ENCODE measurements around the gene NLRP1.

NLRP1 gene

DNA sequence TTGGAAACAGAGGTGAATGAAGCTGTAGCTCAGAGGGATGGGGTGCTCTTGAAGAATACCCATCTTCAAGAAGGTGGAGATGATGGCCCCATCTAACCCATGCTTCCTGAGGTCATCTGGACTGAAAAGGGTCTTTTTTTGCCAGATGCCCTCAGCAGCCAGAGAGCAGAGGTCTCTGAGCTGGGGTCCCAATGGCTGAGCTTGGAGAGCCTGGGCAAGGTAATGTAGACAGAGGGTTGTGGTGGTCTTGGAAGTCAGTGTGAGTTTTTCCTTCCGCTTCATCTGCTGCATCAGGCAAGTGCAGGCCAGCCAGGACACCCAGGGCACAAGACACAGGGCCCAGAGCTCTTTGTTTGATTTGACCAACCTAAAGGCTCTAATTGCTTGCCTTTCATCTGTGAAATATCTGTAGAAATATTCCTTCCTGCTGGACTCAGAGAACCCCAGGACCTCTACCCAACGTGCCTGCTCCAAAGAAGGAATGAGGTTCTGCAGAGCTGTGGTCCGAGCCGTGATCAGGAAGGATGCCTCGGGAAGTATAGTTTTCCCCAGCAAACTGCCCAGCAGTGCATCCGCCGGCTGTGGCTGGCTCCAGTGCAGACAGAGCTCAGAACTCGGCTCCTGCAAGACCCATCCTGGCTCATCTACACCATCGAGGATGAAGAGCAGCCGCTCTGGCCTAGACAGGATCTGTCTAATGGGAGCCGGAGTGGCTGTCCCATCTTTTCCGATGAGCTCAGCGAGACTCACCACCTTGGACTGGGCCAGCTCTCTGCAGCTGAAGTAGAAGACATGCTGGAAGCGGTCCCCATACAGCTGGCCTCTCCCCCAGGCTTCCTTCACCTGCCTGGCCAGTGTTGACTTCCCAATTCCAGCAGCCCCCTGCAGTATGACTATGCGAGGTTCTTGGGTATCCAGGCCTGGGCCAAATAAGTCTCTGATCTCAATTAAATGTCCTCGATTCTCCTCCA, 25.2 kb downstream of the NLRP1 start:
- DNase-seq, result no peak

DNA sequence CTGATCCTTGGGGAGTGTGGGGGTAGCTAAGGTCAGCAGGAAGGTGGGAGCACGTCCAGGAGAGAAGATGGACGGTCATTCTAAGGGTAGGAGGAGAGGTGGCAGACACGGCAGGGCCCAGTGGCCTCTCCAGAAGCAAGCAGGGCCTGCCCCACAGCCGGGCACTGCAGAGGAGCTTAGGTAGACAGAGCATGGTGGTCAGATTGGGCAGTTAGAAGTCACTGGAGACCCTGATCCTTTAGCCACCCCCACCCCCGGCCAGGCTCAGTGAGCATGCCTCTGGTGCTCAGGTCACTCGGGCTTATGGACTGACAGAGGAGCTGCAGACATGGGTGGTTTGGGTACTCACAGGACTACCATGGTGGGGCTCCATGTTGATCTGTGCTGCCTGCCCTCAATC, 26.3 kb downstream of the NLRP1 start:
- DNase-seq, result no peak

DNA sequence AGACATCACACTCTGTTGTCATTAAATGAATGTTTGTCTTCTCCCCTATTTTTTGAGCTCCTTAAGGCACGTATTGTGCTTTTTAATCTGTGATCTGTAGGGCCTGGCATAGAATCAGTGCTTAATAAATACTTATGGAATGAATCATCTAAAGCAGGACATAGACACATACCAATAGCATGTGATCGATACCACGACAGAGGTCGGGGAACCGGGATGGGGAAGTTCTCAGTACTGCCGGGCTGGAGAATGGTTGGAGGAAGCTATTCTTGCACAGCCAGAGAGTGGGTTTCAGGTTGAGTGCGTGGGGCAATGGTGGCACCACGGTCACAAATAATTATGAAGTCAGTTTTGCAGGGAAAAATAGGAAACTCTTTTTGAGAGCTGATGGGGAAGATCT, 26.8 kb downstream of the NLRP1 start:
- DNase-seq, result no peak

DNA sequence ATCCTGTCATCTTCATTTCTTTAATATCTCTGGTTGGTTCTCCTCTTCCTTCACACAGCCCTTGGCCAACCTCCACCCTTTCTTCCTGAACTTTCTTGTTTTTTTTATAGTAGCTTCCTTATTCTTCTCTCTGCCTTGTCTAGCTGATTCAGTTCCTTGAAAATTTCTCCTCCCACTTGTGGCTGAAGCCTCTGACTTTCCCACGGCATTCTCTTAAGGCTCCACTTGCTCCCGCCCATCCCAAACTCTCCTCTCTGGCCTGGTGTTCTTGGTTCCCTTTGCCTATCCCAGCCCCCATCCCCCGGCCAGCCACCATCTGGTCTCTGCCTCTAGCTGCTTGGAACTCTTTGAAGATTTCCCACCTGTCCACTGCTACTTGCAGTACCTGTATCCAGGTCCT, 29.1 kb downstream of the NLRP1 start:
- DNase-seq, result no peak

DNA sequence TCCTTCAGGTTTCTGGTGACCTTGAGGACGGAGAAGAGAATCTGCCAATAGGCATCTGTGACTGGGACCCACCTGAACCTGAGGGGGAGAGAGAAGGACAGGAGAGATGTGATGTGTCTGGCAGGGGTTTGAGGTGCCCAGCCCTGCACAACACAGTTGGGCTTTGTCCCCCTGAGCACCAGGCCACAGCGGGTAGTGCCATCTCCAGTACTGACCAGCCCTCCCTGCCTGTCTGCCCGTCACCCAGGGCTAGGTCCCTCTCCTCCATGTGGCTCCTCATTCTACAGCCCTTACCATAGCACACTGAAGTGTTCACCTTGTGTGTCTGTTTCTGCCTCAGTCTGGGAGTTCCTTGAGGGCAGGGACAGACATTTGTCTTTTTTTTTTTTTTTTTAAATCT, 30.8 kb downstream of the NLRP1 start:
- DNase-seq, result no peak

DNA sequence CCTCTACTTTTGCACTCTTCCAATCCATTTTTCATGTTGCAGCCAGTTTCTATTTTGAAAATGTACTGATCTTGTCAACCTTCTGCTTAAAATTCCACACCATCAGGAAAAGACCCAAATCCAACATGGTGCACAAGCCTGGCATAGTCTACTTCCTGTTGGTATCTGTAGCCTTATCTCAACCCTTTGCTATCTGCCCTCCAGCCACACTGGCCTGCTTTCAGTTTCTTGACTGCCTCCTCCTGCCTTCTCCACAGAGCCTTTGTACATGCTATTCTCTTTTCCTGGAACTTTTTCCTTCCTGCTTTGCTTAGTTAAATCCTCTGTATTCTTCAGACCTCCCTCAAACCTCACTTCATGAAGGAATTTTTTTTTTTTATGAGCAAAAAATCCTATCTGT, 31.5 kb downstream of the NLRP1 start:
- no peak for DNase-seq

DNA sequence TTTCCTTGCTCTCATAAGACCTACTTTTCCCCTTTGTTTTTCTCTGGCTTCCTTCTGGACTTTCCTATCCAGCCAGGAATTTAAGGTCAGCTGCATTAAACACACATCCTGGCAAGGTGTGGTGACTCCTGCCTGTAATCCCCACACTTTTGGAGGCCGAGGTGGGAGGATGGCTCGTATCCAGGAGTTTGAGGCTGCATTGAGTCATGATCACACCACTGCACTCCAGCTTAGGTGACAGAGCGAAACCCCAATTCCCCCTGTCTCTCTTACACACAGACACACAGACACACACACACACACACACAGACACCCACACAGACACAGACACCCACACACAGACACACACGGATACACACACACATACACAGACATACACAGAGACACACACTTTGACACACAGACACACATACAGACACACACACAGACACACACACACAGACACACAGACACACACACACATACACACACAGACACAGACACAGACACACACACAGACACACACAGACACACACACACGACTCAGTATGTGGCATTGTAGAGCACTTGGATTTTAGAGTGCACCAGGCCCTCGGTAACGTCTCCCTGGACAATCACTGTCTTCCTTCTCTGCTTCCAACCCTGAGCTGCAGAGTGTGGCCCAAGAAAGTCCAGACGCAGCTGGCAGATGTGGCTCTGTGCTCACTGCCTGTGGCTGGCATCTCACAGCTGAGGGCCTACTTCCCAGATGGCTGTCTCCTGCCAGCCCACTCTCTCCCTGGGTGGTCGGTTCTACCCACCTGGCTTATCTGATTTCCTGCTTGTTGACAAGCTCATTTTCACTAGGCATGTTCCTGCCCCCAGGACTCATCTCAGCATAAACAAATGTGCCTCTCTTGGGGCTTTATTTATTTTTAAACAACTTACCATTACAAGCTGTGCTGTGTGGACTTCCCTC, 39.0 kb downstream of the NLRP1 start:
- no peak for DNase-seq

DNA sequence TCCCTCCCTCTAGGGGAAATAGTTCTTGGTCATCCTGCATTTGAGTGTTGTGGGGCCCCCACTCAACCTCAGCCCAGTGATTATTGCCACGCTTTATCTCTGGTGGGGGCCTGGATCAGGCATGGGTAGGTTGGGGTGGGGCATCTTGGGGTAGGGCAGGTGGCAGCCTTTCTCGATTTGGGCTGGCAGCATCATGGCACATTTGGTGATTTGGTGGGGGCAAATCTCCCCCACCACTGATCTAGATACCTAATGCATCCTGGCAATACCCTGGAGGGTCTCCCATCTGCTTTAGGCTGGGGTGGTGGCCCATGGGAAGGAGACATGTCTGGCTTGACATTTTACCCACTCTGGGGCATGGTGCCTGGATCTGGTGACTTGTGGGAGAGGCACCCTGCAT, 40.2 kb downstream of the NLRP1 start:
- no peak for DNase-seq

DNA sequence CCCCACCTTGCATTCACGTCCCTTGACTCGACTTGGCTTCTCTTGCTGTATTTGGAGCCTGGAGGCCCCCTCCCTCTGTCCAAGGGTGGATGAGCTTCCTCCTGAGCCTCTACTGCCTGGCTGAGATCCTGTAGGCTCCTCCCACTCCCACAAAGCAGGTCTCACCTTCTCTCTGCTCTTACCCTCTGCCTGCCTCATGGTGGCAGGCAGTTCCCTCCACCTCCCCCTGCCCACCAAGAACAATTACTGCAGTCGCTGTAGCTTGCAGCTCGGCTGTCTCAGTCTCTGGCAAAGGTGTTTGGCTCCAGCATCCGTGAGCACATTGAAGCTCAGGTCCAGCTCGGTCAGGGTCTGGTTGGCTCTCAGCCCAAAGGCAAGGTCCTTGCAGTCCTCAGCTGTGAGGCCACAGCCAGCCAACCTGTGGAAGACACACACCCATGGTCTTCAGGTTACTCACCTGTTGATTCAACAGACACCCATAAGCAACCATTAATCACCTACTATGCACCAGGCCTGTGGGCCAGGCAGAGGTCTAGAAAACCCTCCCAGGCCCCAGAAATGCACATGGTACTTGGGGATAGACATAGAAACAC, 42.6 kb downstream of the NLRP1 start:
- no peak for DNase-seq

DNA sequence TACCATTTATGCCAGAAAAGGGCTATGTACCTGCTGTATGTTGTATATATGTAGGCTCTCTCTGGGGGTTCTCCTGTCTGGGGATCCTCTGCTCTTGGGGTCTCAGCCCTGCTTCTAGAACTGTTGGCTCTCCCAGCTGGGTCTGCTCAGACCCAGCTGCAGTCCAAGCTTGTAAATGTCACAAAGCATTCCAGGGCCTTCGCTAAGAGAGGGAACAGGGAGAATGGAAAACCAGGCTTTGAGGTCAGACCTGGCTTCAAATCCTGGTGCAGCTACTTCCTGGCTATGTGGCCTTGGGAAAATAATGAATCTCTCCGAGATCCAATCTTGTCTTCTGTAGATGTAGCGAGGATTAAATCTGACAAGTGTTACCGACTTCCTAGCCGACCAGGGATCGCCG, 44.0 kb downstream of the NLRP1 start:
- DNase-seq, result no peak

DNA sequence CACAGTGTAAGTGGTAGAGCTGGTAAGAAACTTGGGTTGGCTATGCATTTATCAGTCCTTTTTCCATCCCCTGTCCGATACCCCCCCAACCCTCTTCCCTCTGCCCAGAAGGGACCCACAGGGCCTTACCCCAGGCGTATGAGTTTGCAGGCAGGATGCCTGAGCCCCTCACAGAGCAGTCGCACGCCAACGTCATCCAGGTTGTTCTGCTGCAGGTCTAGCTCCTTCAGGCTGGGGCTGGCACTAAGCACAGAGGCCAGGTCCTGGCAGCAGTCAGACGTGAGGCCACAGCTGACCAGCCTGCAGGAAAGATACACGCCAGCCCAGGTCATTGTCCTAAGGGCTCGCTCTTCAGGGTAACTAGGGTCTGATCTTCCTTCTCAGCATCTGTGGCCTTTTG, 45.0 kb downstream of the NLRP1 start:
- no peak for DNase-seq

DNA sequence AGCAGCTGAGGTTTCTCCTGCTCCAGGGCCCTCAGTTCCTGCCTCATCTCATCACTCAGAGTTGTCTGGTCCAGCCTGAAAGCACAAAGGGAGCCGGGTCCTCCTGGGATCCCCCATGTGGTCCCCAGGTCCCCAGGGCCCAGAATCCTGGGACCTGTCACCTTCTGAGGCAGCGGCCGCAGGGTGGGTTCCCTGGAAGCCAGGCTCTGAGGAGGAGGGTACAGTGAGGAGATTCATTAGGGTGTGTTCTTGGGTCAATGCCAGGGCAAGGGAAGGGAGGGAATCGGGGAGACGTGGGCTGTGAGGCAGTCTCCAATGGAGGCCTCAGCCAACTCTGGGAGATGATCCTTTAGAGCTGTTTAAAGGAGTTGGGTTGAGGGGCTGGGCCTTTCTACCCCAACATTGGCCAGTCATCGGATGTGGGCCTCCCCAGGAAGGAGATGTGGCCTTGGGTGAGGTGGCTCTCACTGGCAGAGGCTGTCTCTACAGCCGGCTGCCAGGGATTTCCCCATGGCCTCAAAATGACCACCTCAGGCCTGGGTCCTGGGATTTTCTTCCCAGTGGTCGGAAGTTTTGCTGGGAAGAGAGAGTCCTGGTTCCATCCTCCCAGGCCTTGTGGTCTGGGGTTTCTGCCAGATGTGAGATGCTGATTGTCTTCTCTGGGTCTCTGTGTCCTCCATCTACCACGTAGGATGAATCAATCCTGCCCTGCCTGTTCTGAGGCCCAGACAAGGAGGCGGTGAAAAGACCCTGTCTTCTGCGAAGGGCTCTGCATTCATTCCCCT, 47.3 kb downstream of the NLRP1 start:
- no peak for DNase-seq

DNA sequence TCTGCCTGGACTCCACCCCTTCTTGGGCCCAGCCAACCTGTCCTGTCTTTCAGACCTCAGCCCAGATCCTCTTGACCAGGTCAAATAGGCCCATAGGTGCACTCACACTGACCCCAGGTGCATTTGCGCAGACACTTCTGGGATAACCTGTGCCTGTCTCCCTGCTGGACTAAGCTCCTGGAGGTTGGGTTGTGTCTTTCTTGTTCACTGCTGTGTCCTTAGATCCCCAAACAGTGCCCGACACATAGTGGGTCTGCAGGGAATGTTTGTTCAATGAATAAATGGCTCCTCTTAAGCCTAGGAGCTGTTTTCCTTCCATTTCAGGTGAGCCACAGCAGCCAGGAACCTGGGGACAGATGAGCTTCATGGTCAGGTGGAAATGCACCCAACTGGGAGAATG, 48.9 kb downstream of the NLRP1 start:
- DNase-seq, result no peak

DNA sequence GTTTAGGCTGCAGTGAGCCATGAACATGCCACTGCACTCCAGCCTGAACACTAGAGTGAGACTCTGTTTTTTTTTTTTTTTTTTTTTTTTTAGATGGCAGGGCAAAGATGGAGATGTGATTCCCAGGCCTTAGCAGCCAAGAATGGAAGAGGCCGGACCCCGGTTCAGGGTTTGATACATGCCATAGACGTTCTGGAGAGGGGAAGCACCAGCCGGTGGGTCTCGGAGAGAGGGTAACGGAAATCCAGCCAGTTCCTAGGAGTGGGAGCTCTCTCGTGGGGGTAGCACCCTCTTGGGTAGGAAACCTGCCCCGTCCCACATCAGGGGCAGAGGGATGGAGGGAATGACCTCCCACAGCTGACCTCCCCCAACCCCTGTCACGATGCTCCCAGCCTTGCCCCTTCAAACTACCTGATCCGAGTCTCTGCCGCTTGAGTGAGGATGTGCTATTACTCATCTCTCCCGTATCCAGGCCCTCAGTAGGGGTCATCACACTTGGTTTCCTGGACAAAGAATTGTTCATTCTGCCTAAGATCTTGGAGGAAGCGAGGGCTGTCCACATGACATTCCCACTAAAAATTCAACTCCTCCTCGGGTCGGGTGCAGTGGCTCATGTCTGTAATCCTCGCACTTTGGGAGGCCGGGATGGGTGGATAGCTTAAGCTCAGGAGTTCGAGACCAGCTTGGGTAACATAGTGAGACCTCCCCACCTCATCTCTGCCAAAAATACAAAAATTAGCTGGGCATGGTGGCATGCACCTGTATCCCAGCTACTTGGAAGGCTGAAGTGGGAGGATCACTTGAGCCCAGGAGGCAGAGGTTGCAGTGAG, 50.6 kb downstream of the NLRP1 start:
- no peak for DNase-seq

DNA sequence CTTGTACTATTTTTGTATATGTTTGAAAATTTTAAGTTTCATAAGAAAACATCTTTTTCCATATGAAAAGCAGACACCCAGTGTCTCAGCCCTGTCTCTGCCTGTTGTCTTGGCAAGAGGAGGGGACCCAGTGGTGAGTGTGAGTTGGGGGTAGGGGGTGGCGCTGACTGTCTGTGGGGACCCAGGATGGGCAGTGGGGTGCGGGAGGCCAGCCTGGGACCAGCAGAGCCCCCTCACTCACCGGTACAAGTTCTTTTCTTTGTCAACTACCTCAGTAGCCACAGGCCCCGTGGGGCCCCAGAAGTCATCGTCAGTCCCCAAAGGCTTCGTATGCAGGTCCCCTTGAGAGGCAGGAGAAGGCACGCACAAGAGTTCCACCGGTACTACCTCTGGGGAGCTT, 51.7 kb downstream of the NLRP1 start:
- DNase-seq, result no peak

DNA sequence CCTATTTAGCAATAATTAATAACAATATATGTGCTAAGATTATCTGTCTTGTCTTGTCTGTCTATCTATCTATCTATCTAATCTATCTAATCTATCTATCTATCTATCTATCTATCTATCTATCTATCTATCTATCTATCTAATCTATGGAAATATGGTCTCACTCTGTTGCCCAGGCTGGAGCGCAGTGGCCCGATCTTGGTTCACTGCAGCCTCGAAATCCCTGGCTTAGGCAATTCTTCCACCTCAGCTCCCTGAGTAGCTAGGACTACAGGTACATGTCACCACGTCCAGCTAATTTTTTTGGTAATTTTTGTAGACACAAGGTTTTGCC, 53.3 kb downstream of the NLRP1 start:
- DNase-seq, result no peak

DNA sequence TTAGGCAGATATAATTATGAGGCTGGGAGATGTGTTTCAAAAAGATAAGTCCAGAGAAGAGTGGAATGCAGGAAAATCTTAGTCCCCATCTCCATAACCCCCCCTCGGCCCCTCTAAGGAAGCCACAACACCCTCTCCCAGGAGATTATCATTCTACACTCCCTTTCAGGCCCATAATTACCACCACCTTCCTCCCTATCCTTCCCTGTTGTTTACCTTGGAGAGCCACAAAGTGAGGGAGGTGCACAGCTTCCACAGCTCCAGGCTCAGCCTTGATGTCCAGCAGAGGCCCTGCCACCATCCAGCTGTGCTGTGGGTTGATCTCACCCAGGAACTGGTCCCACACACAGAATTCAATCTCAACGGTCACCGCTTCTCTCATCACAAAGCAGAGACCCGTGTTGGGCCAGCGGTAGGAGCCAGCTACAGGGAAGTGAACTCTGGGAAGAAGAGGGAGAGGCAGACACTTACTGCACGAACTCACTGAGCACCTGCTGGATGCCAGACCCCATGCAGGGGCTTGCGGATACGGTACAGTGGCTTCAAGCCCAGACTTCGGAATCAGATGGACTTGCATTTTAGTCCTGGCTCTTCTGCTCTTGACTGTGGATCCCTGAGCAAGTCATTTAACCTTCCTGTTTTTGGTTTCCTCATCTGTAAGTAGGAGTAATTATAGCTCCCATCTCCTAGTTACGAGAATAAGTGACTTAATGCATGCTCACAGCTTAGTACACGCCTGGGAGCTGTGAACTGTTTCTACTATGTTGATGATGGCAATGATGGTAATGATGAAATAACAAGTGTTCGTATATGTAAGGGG, 53.8 kb downstream of the NLRP1 start:
- DNase-seq, result no peak

DNA sequence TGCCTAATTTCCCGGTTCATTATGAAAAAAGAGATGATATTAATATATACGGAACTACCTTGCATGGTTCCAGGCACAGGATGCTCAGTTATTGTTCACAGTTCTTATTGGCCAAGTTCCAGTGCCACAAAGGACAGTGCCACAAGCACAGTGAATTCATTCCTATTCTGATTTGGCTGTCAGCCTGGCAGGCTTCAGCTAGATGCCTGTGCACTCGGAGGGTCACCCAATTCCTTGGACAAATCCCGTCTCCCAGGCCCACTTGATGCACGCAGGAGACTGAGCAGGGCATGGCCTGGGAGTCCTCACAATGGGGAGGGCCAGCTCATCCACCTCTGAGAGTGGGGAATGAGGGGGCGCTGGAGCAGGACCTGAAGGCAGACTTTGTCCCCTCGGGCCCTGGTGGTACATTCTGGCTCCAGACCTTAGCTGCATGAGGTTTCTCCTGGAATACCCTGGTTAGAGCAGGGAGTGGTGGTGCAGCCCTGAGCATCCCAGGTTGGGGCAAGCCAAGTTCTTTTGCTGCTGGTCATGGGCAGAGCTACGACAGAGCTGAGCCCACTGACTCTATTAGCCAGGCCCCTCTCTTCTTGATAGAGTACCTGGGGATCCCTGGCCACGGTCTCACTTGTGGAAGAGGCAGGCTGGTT, 56.6 kb downstream of the NLRP1 start:
- DNase-seq, result no peak

DNA sequence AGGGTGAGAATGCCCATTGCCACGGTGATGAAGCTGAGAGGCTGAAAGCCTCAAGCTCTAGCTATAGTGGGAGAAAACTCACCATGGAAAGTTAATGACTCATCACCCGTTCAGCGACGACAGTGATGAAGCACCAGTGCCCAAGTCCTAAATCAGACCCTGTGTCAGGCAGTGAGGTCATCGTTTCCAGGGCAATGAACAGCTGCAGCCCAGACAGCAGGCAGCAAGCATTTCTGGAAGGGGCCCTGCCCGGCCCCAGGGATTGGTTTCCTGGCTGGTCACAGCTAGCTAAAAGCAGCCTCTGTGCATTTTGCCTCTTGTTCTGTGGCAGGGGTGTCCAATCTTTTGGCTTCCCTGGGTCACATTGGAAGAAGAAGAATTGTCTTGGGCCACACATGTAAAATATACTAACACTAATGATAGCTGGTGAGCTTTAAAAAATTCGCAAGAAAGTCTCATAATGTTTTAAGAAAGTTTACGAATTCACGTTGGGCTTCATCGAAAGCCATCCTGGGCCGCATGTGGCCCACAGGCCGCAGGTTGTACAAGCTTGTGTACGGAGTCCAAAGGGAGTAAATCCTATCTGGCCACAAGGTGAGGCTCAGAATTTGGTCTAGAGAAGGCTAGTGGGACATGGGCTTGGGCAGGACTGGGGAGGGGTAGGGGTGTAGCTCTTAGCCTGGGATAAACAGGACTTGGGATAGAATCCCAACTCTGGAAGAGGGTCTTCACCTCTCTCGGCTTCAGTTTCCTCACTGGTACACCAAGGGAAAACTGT, 57.3 kb downstream of the NLRP1 start:
- peak; percentile 54 for DNase-seq
